Ovary (tissue), 3 donors: Measurements from ENCODE around the gene HTR3C.

Experiments used
- CTCF ChIP-seq, 3 donors: fragments of 450-650 bp in 2 of 3; fragments of 200-600 bp in 1 of 3; IDR thresholded peaks; one replicate each; pipeline versions ENCODE4 v1.5.1 to v1.8.0; 2016 to 2022; ENCODE audit warnings: antibody characterized with exemption in 3 of 3, mild to moderate bottlenecking in 1 of 3
- EP300 ChIP-seq: sonication (generic); formaldehyde crosslinking; IDR thresholded peaks from one replicate; pipeline ENCODE4 v1.6.1; 2017; ENCODE audit warnings: antibody characterized with exemption
- POLR2A ChIP-seq: fragments of 450-650 bp; IDR thresholded peaks from one replicate; pipeline ENCODE4 v1.6.1; 2017; ENCODE audit warnings: antibody characterized with exemption, mild to moderate bottlenecking, moderate library complexity
- donor health status: DM: no; HTN: no; CAD: no.

GRCh38 chr3:184096811-184097383 is 44.0 kb downstream of the HTR3C start, which contains the start of gene HTR3E:
- no peak for TF ChIP-seq CTCF (IDR thresholded peaks at IDR 0.05)
- no peak for TF ChIP-seq EP300
- TF ChIP-seq POLR2A, result no peak
